HepG2 (cell line): Measurements from ENCODE around the gene ESM1. TPM values are rescaled to one million over a fixed set of nuclear protein-coding genes. Genes with fewer than 3 reads are reported as not detected.

Experiments used
- ATAC-seq: fragments of 200-7000 bp; cut with Tn5 transposase; 3 replicates; pipeline ENCODE4 v1.9.1; 2020; ENCODE audit warnings: mild to moderate bottlenecking, moderate library complexity
- BruUV-seq: library from RNA; stranded (reverse); fragments of 400-500 nt; replicated peaks from 2 replicates; lab custom pipeline; 2021; lab: Mats Ljungman, UMichigan
- CTCF ChIA-PET: fragments of 300-600 bp; formaldehyde crosslinking; extraction: SDS; loops from one replicate; lab custom pipeline; 2021; ENCODE audit warnings: low total read pairs, inconsistent platforms, low intra/inter-chr PET ratio; lab: Yijun Ruan, JAX
- POLR2A ChIA-PET: fragments of 350-600 bp; sonication (Branson Sonifier 250); formaldehyde crosslinking; loops from one replicate; lab custom pipeline; 2020; ENCODE audit warnings: antibody characterized with exemption, inconsistent platforms; lab: Yijun Ruan, JAX
- DNase-seq: peaks from one replicate; pipeline ENCODE4 v3.0.0-alpha.2; 2015; ENCODE audit warnings: low spot score
- FAIRE-seq: peaks from 3 replicates; lab custom pipeline; 2011; peaks lifted over from hg19 to GRCh38; lab: Jason Lieb, UNC
- H2AFZ ChIP-seq: one replicate; pipeline ENCODE4 v1.6.1; 2011; ENCODE audit warnings: low read length, inconsistent platforms
- H3K27ac ChIP-seq: fragments of 300-600 bp; 3 replicates; pipeline ENCODE4 v1.8.0; 2011; ENCODE audit warnings: mixed run types, mild to moderate bottlenecking, mixed read lengths, low read length, inconsistent platforms; ENCODE audit not compliant: insufficient read depth; ENCODE audit errors: extremely low read length
- H3K27me3 ChIP-seq, 2 experiments: fragments of 200-600 bp in 1 of 2; 2 replicates in 1 of 2; 3 replicates in 1 of 2; pipeline versions ENCODE4 v1.6.0 to v1.8.0; 2011; ENCODE audit warnings: low read length in 2 of 2, mild to moderate bottlenecking in 2 of 2, moderate library complexity in 2 of 2, inconsistent platforms in 1 of 2; ENCODE audit not compliant: insufficient read depth in 2 of 2, control insufficient read depth in 1 of 2
- H3K36me3 ChIP-seq, 2 experiments: fragments of 200-600 bp in 1 of 2; replicated peaks in 1 of 2; 2 replicates in 1 of 2; 3 replicates in 1 of 2; pipeline versions ENCODE4 v1.5.1 to v1.8.0; 2011; ENCODE audit warnings: low read length in 2 of 2, inconsistent platforms in 1 of 2; ENCODE audit not compliant: insufficient read depth in 2 of 2, control insufficient read depth in 1 of 2
- H3K4me1 ChIP-seq: 2 replicates; pipeline ENCODE4 v1.5.1; 2012; ENCODE audit warnings: low read length, inconsistent platforms; ENCODE audit not compliant: insufficient read depth
- H3K4me2 ChIP-seq: 2 replicates; pipeline ENCODE4 v1.6.0; 2011; ENCODE audit warnings: low read depth, low read length, inconsistent platforms
- H3K4me3 ChIP-seq, 3 experiments: fragments of 200-600 bp in 1 of 3; sonication (generic), shearing (Covaris generic) in 1 of 3; replicated peaks in 1 of 3; 2 replicates each; pipeline ENCODE4 v1.5.1; 2011 to 2016; ENCODE audit warnings: low read length in 3 of 3, inconsistent platforms in 2 of 3, low read depth in 2 of 3, mild to moderate bottlenecking in 2 of 3, control low read depth in 1 of 3, mixed read lengths in 1 of 3; ENCODE audit not compliant: insufficient read depth in 1 of 3
- H3K79me2 ChIP-seq: one replicate; pipeline ENCODE4 v1.6.1; 2011; ENCODE audit warnings: low read length, inconsistent platforms; ENCODE audit not compliant: insufficient read depth
- H3K9ac ChIP-seq: 2 replicates; pipeline ENCODE4 v1.6.0; 2011; ENCODE audit warnings: mild to moderate bottlenecking, low read depth, low read length, inconsistent platforms; ENCODE audit not compliant: insufficient read depth
- H3K9me3 ChIP-seq: 2 replicates; pipeline ENCODE4 v1.5.1; 2012; ENCODE audit warnings: mild to moderate bottlenecking, low read length
- H4K20me1 ChIP-seq: 2 replicates; pipeline ENCODE4 v1.6.0; 2011; ENCODE audit warnings: inconsistent platforms, mild to moderate bottlenecking, low read length, moderate library complexity; ENCODE audit not compliant: insufficient read depth
- RARA ChIP-seq: IDR thresholded peaks from 2 replicates; pipeline ENCODE4 v1.6.1; 2016; ENCODE audit warnings: missing genetic modification reagents, missing compliant biosample characterization
- RORA ChIP-seq: sonication (generic); formaldehyde crosslinking; IDR thresholded peaks from 2 replicates; pipeline ENCODE4 v1.5.0; 2020; ENCODE audit warnings: mild to moderate bottlenecking, missing genetic modification reagents, moderate library complexity
- SOX6 ChIP-seq, 2 experiments: fragments of 450-650 bp in 1 of 2; sonication (generic) in 1 of 2; formaldehyde crosslinking in 1 of 2; IDR thresholded peaks; 2 replicates each; pipeline versions ENCODE4 v1.4.0 to v1.6.1; 2017 to 2020; ENCODE audit warnings: antibody characterized with exemption in 1 of 2, mild to moderate bottlenecking in 1 of 2, missing genetic modification reagents in 1 of 2
- ZNF589 ChIP-seq: sonication (generic); formaldehyde crosslinking; conservative IDR thresholded peaks from 2 replicates; pipeline ENCODE4 v1.8.0; 2022; ENCODE audit warnings: mild to moderate bottlenecking, moderate library complexity, missing genetic modification reagents
- WGBS: methylation state at CpG from one replicate; pipeline ENCODE4 v1.1.6; 2017; ENCODE audit warnings: low lambda C conversion rate; 5-methylcytosine and 5-hydroxymethylcytosine counted together
- in situ Hi-C: cut with HindIII; loops from 2 replicates; pipeline ENCODE4 v1.10.0; 2017; ENCODE audit warnings: low pct_unique_long_range_greater_than_20kb; ENCODE audit not compliant: extremely low pct_ligation_motif_present
- intact Hi-C: fragments of 100-400 bp; cut with micrococcal nuclease; formaldehyde crosslinking; loops from one replicate; pipeline ENCODE4 v1.10.0; 2022; ENCODE audit not compliant: unreplicated experiment
- polyA plus RNA-seq, 8 experiments: library from polyadenylated mRNA; depleted of rRNA in 3 of 8; stranded (reverse) in 7 of 8; unstranded in 1 of 8; fragments of >200 nt; fragmentation: Illumina TruSeq in 4 of 8; extraction: Trizol in 4 of 8; gene quantifications; 2 replicates each; pipeline versions ENCODE4 v1.2.1 to v1.2.3, GENCODE V29; 2011 to 2016; ENCODE audit warnings: low read depth in 4 of 8, missing spikeins in 1 of 8, mixed read lengths in 1 of 8; ENCODE audit not compliant: insufficient read depth in 1 of 8
- total RNA-seq, 5 experiments: library from RNA; depleted of rRNA; stranded (reverse); fragments of >200 nt; fragmentation: Illumina TruSeq; extraction: Trizol; gene quantifications; 2 replicates each; pipeline ENCODE4 v1.2.3, GENCODE V29; 2016; ENCODE audit warnings: low read depth in 1 of 5
- TF ChIP-seq, protein P1 (sequence below): sonication (generic); formaldehyde crosslinking; IDR thresholded peaks from 2 replicates; pipeline ENCODE4 v1.9.0; 2022; ENCODE audit warnings: low read depth, missing genetic modification reagents
- TF ChIP-seq, protein P2 (sequence below): sonication (generic); formaldehyde crosslinking; IDR thresholded peaks from 2 replicates; pipeline ENCODE4 v1.5.0; 2020; ENCODE audit warnings: mild to moderate bottlenecking, missing genetic modification reagents
- TF ChIP-seq, protein P3 (sequence below): IDR thresholded peaks from 2 replicates; pipeline ENCODE4 v1.6.1; 2012; ENCODE audit warnings: low read length, improper control_type of control experiment
- TF ChIP-seq, protein P4 (sequence below): sonication (generic); formaldehyde crosslinking; IDR thresholded peaks from 2 replicates; pipeline ENCODE4 v1.9.0; 2021; ENCODE audit warnings: missing genetic modification reagents, mild to moderate bottlenecking, borderline replicate concordance

The ESM1 gene
- total and polyA plus RNA-seq, 2 of the 13 experiments (the other 11 are each of a cell fraction or from before 2014, with no cell fraction given): not detected

DNA sequence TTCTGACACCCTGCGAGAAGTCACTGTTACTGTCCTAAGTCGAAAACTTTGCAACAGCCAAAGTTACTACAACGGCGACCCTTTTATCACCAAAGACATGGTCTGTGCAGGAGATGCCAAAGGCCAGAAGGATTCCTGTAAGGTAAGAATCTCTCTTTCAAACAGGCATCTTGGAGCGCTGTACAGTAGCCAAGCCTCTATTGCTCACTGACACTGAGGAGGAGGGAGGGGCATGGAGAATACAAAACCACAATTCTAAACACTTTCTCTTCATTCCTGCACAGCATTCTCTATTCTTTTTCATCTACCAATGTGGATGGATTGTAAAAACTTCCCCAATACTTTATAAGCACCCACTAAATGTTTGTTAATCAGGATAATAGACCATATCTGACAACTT is 46.1 kb upstream of the ESM1 start:
- CTCF ChIA-PET: no interaction called here
- ATAC-seq: no peak

More for the DNA sequence above, 46.1 kb upstream of the ESM1 start:
- POLR2A ChIA-PET: no interaction called here
- no peak overlapping the region for H3K27ac ChIP-seq
- in situ Hi-C loops: no loop called here
- 92% methylated on average over 3 of the region's 5 CpGs for WGBS
- no peak overlapping the region for H3K4me3 ChIP-seq
- DNase-seq (no peak), FAIRE-seq (no peak)
- no peaks in the 10 kb centered on the region for H3K4me1 ChIP-seq
- H3K4me2 ChIP-seq: no peak overlapping the region
- BruUV-seq: no TSS peak
- no peak overlapping the region for H3K9ac ChIP-seq
- TF ChIP-seq, protein P1, sequence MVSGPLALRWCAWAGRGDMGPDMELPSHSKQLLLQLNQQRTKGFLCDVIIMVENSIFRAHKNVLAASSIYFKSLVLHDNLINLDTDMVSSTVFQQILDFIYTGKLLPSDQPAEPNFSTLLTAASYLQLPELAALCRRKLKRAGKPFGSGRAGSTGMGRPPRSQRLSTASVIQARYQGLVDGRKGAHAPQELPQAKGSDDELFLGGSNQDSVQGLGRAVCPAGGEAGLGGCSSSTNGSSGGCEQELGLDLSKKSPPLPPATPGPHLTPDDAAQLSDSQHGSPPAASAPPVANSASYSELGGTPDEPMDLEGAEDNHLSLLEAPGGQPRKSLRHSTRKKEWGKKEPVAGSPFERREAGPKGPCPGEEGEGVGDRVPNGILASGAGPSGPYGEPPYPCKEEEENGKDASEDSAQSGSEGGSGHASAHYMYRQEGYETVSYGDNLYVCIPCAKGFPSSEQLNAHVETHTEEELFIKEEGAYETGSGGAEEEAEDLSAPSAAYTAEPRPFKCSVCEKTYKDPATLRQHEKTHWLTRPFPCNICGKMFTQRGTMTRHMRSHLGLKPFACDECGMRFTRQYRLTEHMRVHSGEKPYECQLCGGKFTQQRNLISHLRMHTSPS (CRISPR knock-in tag): no peak
- TF ChIP-seq, protein P2, sequence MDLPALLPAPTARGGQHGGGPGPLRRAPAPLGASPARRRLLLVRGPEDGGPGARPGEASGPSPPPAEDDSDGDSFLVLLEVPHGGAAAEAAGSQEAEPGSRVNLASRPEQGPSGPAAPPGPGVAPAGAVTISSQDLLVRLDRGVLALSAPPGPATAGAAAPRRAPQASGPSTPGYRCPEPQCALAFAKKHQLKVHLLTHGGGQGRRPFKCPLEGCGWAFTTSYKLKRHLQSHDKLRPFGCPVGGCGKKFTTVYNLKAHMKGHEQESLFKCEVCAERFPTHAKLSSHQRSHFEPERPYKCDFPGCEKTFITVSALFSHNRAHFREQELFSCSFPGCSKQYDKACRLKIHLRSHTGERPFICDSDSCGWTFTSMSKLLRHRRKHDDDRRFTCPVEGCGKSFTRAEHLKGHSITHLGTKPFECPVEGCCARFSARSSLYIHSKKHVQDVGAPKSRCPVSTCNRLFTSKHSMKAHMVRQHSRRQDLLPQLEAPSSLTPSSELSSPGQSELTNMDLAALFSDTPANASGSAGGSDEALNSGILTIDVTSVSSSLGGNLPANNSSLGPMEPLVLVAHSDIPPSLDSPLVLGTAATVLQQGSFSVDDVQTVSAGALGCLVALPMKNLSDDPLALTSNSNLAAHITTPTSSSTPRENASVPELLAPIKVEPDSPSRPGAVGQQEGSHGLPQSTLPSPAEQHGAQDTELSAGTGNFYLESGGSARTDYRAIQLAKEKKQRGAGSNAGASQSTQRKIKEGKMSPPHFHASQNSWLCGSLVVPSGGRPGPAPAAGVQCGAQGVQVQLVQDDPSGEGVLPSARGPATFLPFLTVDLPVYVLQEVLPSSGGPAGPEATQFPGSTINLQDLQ: no peak
- TF ChIP-seq SOX6 (IDR thresholded peaks at IDR 0.05) (no peak), SOX6 (CRISPR knock-in tag; IDR thresholded peaks at IDR 0.05) (no peak), ZNF589 (CRISPR knock-in tag) (no peak), RARA (CRISPR knock-in tag) (no peak), RORA (no peak)
- TF ChIP-seq, protein P3, sequence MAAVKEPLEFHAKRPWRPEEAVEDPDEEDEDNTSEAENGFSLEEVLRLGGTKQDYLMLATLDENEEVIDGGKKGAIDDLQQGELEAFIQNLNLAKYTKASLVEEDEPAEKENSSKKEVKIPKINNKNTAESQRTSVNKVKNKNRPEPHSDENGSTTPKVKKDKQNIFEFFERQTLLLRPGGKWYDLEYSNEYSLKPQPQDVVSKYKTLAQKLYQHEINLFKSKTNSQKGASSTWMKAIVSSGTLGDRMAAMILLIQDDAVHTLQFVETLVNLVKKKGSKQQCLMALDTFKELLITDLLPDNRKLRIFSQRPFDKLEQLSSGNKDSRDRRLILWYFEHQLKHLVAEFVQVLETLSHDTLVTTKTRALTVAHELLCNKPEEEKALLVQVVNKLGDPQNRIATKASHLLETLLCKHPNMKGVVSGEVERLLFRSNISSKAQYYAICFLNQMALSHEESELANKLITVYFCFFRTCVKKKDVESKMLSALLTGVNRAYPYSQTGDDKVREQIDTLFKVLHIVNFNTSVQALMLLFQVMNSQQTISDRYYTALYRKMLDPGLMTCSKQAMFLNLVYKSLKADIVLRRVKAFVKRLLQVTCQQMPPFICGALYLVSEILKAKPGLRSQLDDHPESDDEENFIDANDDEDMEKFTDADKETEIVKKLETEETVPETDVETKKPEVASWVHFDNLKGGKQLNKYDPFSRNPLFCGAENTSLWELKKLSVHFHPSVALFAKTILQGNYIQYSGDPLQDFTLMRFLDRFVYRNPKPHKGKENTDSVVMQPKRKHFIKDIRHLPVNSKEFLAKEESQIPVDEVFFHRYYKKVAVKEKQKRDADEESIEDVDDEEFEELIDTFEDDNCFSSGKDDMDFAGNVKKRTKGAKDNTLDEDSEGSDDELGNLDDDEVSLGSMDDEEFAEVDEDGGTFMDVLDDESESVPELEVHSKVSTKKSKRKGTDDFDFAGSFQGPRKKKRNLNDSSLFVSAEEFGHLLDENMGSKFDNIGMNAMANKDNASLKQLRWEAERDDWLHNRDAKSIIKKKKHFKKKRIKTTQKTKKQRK: no peak
- TF ChIP-seq, protein P4, sequence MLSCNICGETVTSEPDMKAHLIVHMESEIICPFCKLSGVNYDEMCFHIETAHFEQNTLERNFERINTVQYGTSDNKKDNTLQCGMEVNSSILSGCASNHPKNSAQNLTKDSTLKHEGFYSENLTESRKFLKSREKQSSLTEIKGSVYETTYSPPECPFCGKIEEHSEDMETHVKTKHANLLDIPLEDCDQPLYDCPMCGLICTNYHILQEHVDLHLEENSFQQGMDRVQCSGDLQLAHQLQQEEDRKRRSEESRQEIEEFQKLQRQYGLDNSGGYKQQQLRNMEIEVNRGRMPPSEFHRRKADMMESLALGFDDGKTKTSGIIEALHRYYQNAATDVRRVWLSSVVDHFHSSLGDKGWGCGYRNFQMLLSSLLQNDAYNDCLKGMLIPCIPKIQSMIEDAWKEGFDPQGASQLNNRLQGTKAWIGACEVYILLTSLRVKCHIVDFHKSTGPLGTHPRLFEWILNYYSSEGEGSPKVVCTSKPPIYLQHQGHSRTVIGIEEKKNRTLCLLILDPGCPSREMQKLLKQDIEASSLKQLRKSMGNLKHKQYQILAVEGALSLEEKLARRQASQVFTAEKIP (CRISPR knock-in tag): no peak
- H4K20me1 ChIP-seq: no peaks in the 10 kb centered on the region
- no peaks in the 10 kb centered on the region for H3K79me2 ChIP-seq
- H3K9me3 ChIP-seq: no peaks in the 10 kb centered on the region
- intact Hi-C loops: no loop called here
- no peaks in the 10 kb centered on the region; a peak in 1 of 5 replicates for H3K27me3 ChIP-seq
- no peak overlapping the region for H2AFZ ChIP-seq
- no peaks in the 10 kb centered on the region for H3K36me3 ChIP-seq
